GM12878 (cell line): ENCODE results near the gene HS3ST5. TPM values are rescaled to one million over a fixed set of nuclear protein-coding genes. Genes with fewer than 3 reads are reported as not detected.

Source experiments
- ATAC-seq: fragments of 200-7000 bp; cut with Tn5 transposase; 3 replicates; pipeline ENCODE4 v1.9.1; 2020; ENCODE audit warnings: mild to moderate bottlenecking, moderate library complexity
- BruUV-seq: library from RNA; stranded (reverse); fragments of 400-500 nt; replicated peaks from 2 replicates; lab custom pipeline; 2021; lab: Mats Ljungman, UMichigan
- CTCF ChIA-PET: fragments of 300-600 bp; sonication (Branson Sonifier 250); formaldehyde crosslinking; extraction: SDS; loops from one replicate; lab custom pipeline; 2021; ENCODE audit warnings: inconsistent platforms; lab: Yijun Ruan, JAX
- POLR2A ChIA-PET: fragments of 350-600 bp; formaldehyde crosslinking; extraction: SDS; loops from one replicate; lab custom pipeline; 2021; ENCODE audit warnings: inconsistent platforms; lab: Charles Lee
- RAD21 ChIA-PET: fragments of 300-600 bp; sonication (Branson Sonifier 250); formaldehyde crosslinking; loops from one replicate; lab custom pipeline; 2023; ENCODE audit warnings: antibody characterized with exemption; ENCODE audit not compliant: unreplicated experiment; lab: Charles Lee
- SMC1A ChIA-PET: fragments of 300-600 bp; sonication (Branson Sonifier 250); formaldehyde crosslinking; loops from one replicate; lab custom pipeline; 2023; ENCODE audit not compliant: unreplicated experiment, uncharacterized antibody; lab: Charles Lee
- DNase-seq: peaks from one replicate; pipeline ENCODE4 v3.0.0-alpha.2; 2011; ENCODE audit warnings: low read depth, low spot score
- FAIRE-seq: peaks from 3 replicates; lab custom pipeline; 2011; peaks lifted over from hg19 to GRCh38; lab: Jason Lieb, UNC
- H2AFZ ChIP-seq: 2 replicates; pipeline ENCODE4 v1.6.0; 2011; ENCODE audit warnings: low read depth, low read length, control low read depth; ENCODE audit not compliant: control insufficient read depth
- H3K27ac ChIP-seq: 2 replicates; pipeline ENCODE4 v1.5.1; 2011; ENCODE audit warnings: control low read depth; ENCODE audit not compliant: control insufficient read depth, insufficient read depth
- H3K27me3 ChIP-seq, 2 experiments: replicated peaks in 1 of 2; 2 replicates each; pipeline versions ENCODE4 v1.6.0 to v1.6.1; 2011; ENCODE audit warnings: low read length in 1 of 2; ENCODE audit not compliant: control insufficient read depth in 2 of 2, insufficient read depth in 2 of 2
- H3K36me3 ChIP-seq, 2 experiments: 2 replicates each; pipeline ENCODE4 v1.5.1; 2011; ENCODE audit warnings: low read length in 1 of 2; ENCODE audit not compliant: control insufficient read depth in 2 of 2, insufficient read depth in 2 of 2
- H3K4me1 ChIP-seq: 2 replicates; pipeline ENCODE4 v1.6.1; 2011; ENCODE audit warnings: mild to moderate bottlenecking, low read length, moderate library complexity, mixed read lengths; ENCODE audit not compliant: control insufficient read depth, insufficient read depth
- H3K4me2 ChIP-seq: 2 replicates; pipeline ENCODE4 v1.6.0; 2011; ENCODE audit warnings: control low read depth; ENCODE audit not compliant: control insufficient read depth, insufficient read depth
- H3K4me3 ChIP-seq: fragments of 200-600 bp; sonication (generic); 2 replicates; pipeline ENCODE4 v1.5.1; 2016
- H3K79me2 ChIP-seq: 2 replicates; pipeline ENCODE4 v1.6.0; 2011; ENCODE audit warnings: low read length; ENCODE audit not compliant: control insufficient read depth, insufficient read depth
- H3K9ac ChIP-seq: 2 replicates; pipeline ENCODE4 v1.8.0; 2011; ENCODE audit warnings: low read length, control low read depth, mixed read lengths; ENCODE audit not compliant: control insufficient read depth, insufficient read depth
- H3K9me3 ChIP-seq: replicated peaks from 3 replicates; pipeline ENCODE4 v1.5.1; 2011; ENCODE audit warnings: mild to moderate bottlenecking, low read length; ENCODE audit not compliant: control insufficient read depth, insufficient read depth
- H4K20me1 ChIP-seq: 2 replicates; pipeline ENCODE4 v1.6.0; 2011; ENCODE audit not compliant: control insufficient read depth, insufficient read depth
- BMI1 ChIP-seq: fragments of 450-650 bp; IDR thresholded peaks from 2 replicates; pipeline ENCODE4 v1.6.1; 2016; ENCODE audit warnings: mild to moderate bottlenecking, moderate library complexity, borderline replicate concordance
- CHD1 ChIP-seq: IDR thresholded peaks from 2 replicates; pipeline ENCODE4 v1.6.1; 2012; ENCODE audit warnings: low read depth, low read length, improper control_type of control experiment
- ELK1 ChIP-seq: IDR thresholded peaks from 2 replicates; pipeline ENCODE4 v1.6.1; 2012; ENCODE audit warnings: low read depth, low read length, improper control_type of control experiment
- ESRRA ChIP-seq: IDR thresholded peaks from 2 replicates; pipeline ENCODE4 v1.6.1; 2012; ENCODE audit warnings: mild to moderate bottlenecking, low read length, improper control_type of control experiment
- HDGF ChIP-seq: fragments of 450-650 bp; IDR thresholded peaks from 2 replicates; pipeline ENCODE4 v1.6.1; 2016; ENCODE audit warnings: antibody characterized with exemption
- KLF5 ChIP-seq: fragments of 450-650 bp; IDR thresholded peaks from 2 replicates; pipeline ENCODE4 v1.6.1; 2014; ENCODE audit warnings: mild to moderate bottlenecking; ENCODE audit not compliant: partially characterized antibody
- NR2C2 ChIP-seq: IDR thresholded peaks from 2 replicates; pipeline ENCODE4 v1.6.1; 2011; ENCODE audit warnings: borderline replicate concordance, low read depth; ENCODE audit not compliant: control insufficient read depth, insufficient read length
- POLR2AphosphoS5 ChIP-seq: IDR thresholded peaks from 2 replicates; pipeline ENCODE4 v1.6.1; 2011; ENCODE audit warnings: mild to moderate bottlenecking, low read length, inconsistent platforms
- RB1 ChIP-seq: fragments of 450-650 bp; formaldehyde crosslinking; IDR thresholded peaks from 2 replicates; pipeline ENCODE4 v1.6.1; 2017; ENCODE audit warnings: mild to moderate bottlenecking, borderline replicate concordance
- SKIL ChIP-seq: fragments of 450-650 bp; IDR thresholded peaks from 2 replicates; pipeline ENCODE4 v1.6.1; 2017; ENCODE audit warnings: mild to moderate bottlenecking, low read depth, inconsistent platforms; ENCODE audit not compliant: poor library complexity, severe bottlenecking
- YY1 ChIP-seq: IDR thresholded peaks from 2 replicates; pipeline ENCODE4 v1.6.1; 2011; ENCODE audit warnings: low read depth, mild to moderate bottlenecking, low read length
- ZNF687 ChIP-seq: fragments of 450-650 bp; IDR thresholded peaks from 2 replicates; pipeline ENCODE4 v1.6.1; 2017; ENCODE audit warnings: mild to moderate bottlenecking, moderate library complexity
- ZSCAN29 ChIP-seq: fragments of 450-650 bp; IDR thresholded peaks from 2 replicates; pipeline ENCODE4 v1.6.1; 2017; ENCODE audit warnings: mild to moderate bottlenecking, moderate library complexity
- ZZZ3 ChIP-seq: IDR thresholded peaks from 2 replicates; pipeline ENCODE4 v1.6.1; 2011; ENCODE audit warnings: low read depth; ENCODE audit not compliant: control insufficient read depth, insufficient read length
- WGBS: methylation state at CpG from one replicate; pipeline ENCODE4 v1.1.6; 2016; ENCODE audit warnings: low lambda C conversion rate; ENCODE audit not compliant: insufficient replicate concordance, insufficient coverage; ENCODE audit errors: missing lambda C conversion rate; 5-methylcytosine and 5-hydroxymethylcytosine counted together
- in situ Hi-C: fragments of 300-500 bp; cut with MboI; formaldehyde crosslinking; loops from 9 replicates; pipeline ENCODE4 v1.14.3; 2018; ENCODE audit warnings: mixed read lengths
- intact Hi-C: fragments of 100-400 bp; cut with micrococcal nuclease; formaldehyde crosslinking; loops from one replicate; pipeline ENCODE4 v1.14.2; 2022; ENCODE audit not compliant: unreplicated experiment
- polyA plus RNA-seq, 11 experiments: library from polyadenylated mRNA; depleted of rRNA in 4 of 11; unstranded in 6 of 11; stranded (reverse) in 5 of 11; fragments of >200 nt; fragmentation: Nextera tagmentation in 4 of 11; fragmentation: Illumina TruSeq in 1 of 11; extraction: Ambion mirVana in 4 of 11; extraction: Trizol in 1 of 11; gene quantifications; 1 replicate in 1 of 11; 2 replicates in 10 of 11; pipeline versions ENCODE4 v1.2.1 to v1.2.3, GENCODE V29; 2011 to 2016; ENCODE audit warnings: inconsistent platforms in 2 of 11, missing spikeins in 2 of 11, low read depth in 1 of 11
- total RNA-seq, 4 experiments: library from RNA; depleted of rRNA in 3 of 4; stranded (reverse); fragments of >200 nt in 3 of 4; fragmentation: Illumina TruSeq in 1 of 4; extraction: Trizol in 1 of 4; gene quantifications; 2 replicates each; pipeline versions ENCODE4 v1.2.1 to v1.2.3, GENCODE V29; 2013 to 2021

The HS3ST5 gene
- total and polyA plus RNA-seq, 10 of the 15 experiments (the other 5 are each of a cell fraction or from before 2014, with no cell fraction given) = 0.04 TPM; not detected in 9

- TF ChIP-seq ZNF687 = no peak
- TF ChIP-seq CHD1 = no peak
- TF ChIP-seq HDGF = no peak
Measured at GRCh38 chr6:114276783-114277182, 66.0 kb downstream of the HS3ST5 start (continued).

- Histone ChIP-seq H2AFZ (no peak overlapping the region), H3K36me3 (no peaks in the 10 kb centered on the region), H3K4me1 (no peaks in the 10 kb centered on the region), H3K27ac (no peak overlapping the region), H3K9ac (no peak overlapping the region), H3K9me3 (no peaks in the 10 kb centered on the region), H3K79me2 (no peaks in the 10 kb centered on the region), H3K4me2 (no peak overlapping the region), H3K27me3 (no peaks in the 10 kb centered on the region; a peak in 1 of 4 replicates), H3K4me3 (no peak overlapping the region), H4K20me1 (no peaks in the 10 kb centered on the region)
- 0% methylated on average over 2 of the region's 2 CpGs for WGBS
- CTCF ChIA-PET = no interaction called here
- RAD21 ChIA-PET = no interaction called here
- no peak for FAIRE-seq
- intact Hi-C loops = no loop called here
- BruUV-seq = no TSS peak
- no peak for TF ChIP-seq RB1
- no peak for TF ChIP-seq BMI1
- no peak for TF ChIP-seq ELK1
- TF ChIP-seq YY1 = no peak
- TF ChIP-seq SKIL = no peak
- no peak for TF ChIP-seq NR2C2
- no peak for TF ChIP-seq ZSCAN29
- TF ChIP-seq ZZZ3 = no peak
- TF ChIP-seq KLF5 = no peak
- TF ChIP-seq ESRRA = no peak
- no peak for TF ChIP-seq POLR2AphosphoS5
- no peak for ATAC-seq
- POLR2A ChIA-PET = no interaction called here
- no peak for DNase-seq
- in situ Hi-C loops = no loop called here
- SMC1A ChIA-PET = no interaction called here
Measured at GRCh38 chr6:114274836-114275235, 68.0 kb downstream of the HS3ST5 start.
